NCI-H774 (cell line): ENCODE results near the gene SLK.

Experiments
- DNase-seq: peaks from one replicate; lab custom pipeline; 2025; lab: John Stamatoyannopoulos, UW

SLK gene

GRCh38 chr10:104033966-104034365 is 67.0 kb downstream of the SLK start:
- no peak for DNase-seq

- no peak for DNase-seq
Observed at GRCh38 chr10:104034401-104035193, 67.7 kb downstream of the SLK start.

GRCh38 chr10:104035194-104036068 is 68.5 kb downstream of the SLK start:
- DNase-seq: no peak

- DNase-seq: no peak
Observed at GRCh38 chr10:104036069-104036384, 69.1 kb downstream of the SLK start.

GRCh38 chr10:104036518-104037260 is 69.7 kb downstream of the SLK start:
- DNase-seq: no peak

- no peak for DNase-seq
Observed at GRCh38 chr10:104037261-104037951, 70.5 kb downstream of the SLK start.

GRCh38 chr10:104038537-104038936 is 71.6 kb downstream of the SLK start:
- no peak for DNase-seq

- DNase-seq: no peak
Observed at GRCh38 chr10:104038958-104039752, 72.2 kb downstream of the SLK start.

- no peak for DNase-seq
Observed at GRCh38 chr10:104040382-104040781, 73.4 kb downstream of the SLK start.

- no peak for DNase-seq
Observed at GRCh38 chr10:104040862-104041789, 74.2 kb downstream of the SLK start.

- DNase-seq: no peak
Observed at GRCh38 chr10:104041891-104042535, 75.1 kb downstream of the SLK start.

GRCh38 chr10:104043185-104043830 is 76.4 kb downstream of the SLK start:
- DNase-seq: no peak

GRCh38 chr10:104043854-104044253 is 76.9 kb downstream of the SLK start:
- DNase-seq: no peak

GRCh38 chr10:104045151-104046089 is 78.5 kb downstream of the SLK start:
- DNase-seq: no peak

- DNase-seq: no peak
Observed at GRCh38 chr10:104046651-104047050, 79.7 kb downstream of the SLK start.

GRCh38 chr10:104049504-104050250 is 82.7 kb downstream of the SLK start:
- no peak for DNase-seq

- no peak for DNase-seq
Observed at GRCh38 chr10:104052431-104052830, 85.5 kb downstream of the SLK start.
